DMS153 treated with DMSO at 0.1 percent for 48 hours (cell line): Measurements from ENCODE around the gene CAPN1.

ENCODE experiments used
- DNase-seq: peaks from one replicate; lab custom pipeline; 2025; ENCODE audit not compliant: unreplicated experiment; lab: John Stamatoyannopoulos, UW

Gene CAPN1

DNA sequence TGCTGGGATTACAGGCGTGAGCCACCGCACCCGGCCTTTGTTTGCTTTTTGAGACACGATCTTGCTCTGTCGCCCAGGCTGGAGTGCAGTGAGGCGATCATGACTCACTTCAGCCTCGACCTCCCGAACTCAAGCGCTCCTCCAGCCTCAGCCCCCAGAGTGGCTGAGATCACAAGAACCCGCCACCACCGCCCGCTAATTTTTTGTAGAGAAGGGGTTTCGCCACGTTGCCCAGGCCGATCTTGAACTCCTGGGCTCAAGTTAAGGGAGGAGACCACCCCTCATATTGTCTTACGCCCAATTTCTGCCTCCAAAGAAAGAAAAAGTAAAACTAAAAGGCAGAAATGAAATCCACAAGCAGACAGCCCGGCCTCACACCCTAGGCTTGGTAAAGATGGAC, 78.6 kb downstream of the CAPN1 start:
- DNase-seq, result no peak

GRCh38 chr11:65260756-65261590, 79.2 kb downstream of the CAPN1 start:
- no peak for DNase-seq
